Naive thymus-derived CD8-positive, alpha-beta T cell (primary cell): ENCODE measurements around the gene PLD1. TPM values are rescaled to one million over a fixed set of nuclear protein-coding genes. Genes with fewer than 3 reads are reported as not detected.

ENCODE experiments used
- ATAC-seq, 2 donors: fragments of 150-1000 bp; cut with Tn5 transposase in 1 of 2; sonication (Bioruptor Pico), chemical (Tn5 transposase) in 1 of 2; 1 replicate in 1 of 2; 2 replicates in 1 of 2; pipeline ENCODE4 v1.10.0; 2021; ENCODE audit warnings: mild to moderate bottlenecking in 2 of 2, moderate library complexity in 2 of 2
- POLR2A ChIA-PET: fragments of 350-600 bp; sonication (Branson Sonifier 250); formaldehyde crosslinking; loops from one replicate; lab custom pipeline; 2021; ENCODE audit warnings: antibody characterized with exemption; lab: Charles Lee
- DNase-seq, 10 donors: peaks; one replicate each; pipeline versions ENCODE4 v3.0.0 to v3.0.0-alpha.2; 2020 to 2022
- H3K27ac Mint-ChIP-seq, 10 donors: one replicate each; pipeline ENCODE4 v1.8.0; 2020 to 2022; ENCODE audit warnings: mild to moderate bottlenecking in 10 of 10, mixed read lengths in 10 of 10, moderate library complexity in 4 of 10, inconsistent platforms in 1 of 10
- H3K27me3 Mint-ChIP-seq, 5 donors: one replicate each; pipeline ENCODE4 v1.8.0; 2021 to 2022; ENCODE audit warnings: mixed read lengths in 5 of 5
- H3K36me3 Mint-ChIP-seq, 3 donors: one replicate each; pipeline ENCODE4 v1.8.0; 2020 to 2022; ENCODE audit warnings: mixed read lengths in 3 of 3, mild to moderate bottlenecking in 2 of 3, inconsistent platforms in 1 of 3
- H3K4me1 Mint-ChIP-seq, 4 donors: one replicate each; pipeline ENCODE4 v1.8.0; 2021 to 2022; ENCODE audit warnings: mixed read lengths in 4 of 4
- H3K4me3 Mint-ChIP-seq, 10 donors: one replicate each; pipeline ENCODE4 v1.8.0; 2020 to 2022; ENCODE audit warnings: mild to moderate bottlenecking in 10 of 10, mixed read lengths in 10 of 10, moderate library complexity in 6 of 10, inconsistent platforms in 1 of 10
- H3K9me3 Mint-ChIP-seq, 9 donors: one replicate each; pipeline ENCODE4 v1.8.0; 2020 to 2022; ENCODE audit warnings: mixed read lengths in 9 of 9, mild to moderate bottlenecking in 3 of 9, inconsistent platforms in 1 of 9, moderate library complexity in 1 of 9
- polyA plus RNA-seq, 3 donors: library from polyadenylated mRNA; unstranded; fragments of 300-500 nt; fragmentation: Illumina TruSeq; gene quantifications; one replicate each; pipeline ENCODE4 v1.2.3, GENCODE V29; 2021
- total RNA-seq, 8 experiments: library from RNA in 2 of 8; stranded (reverse) in 2 of 8; gene quantifications; one replicate each; pipeline ENCODE4 v1.2.3 and lab custom pipeline; 2021 to 2026

PLD1 gene
- total and polyA plus RNA-seq, 5 experiments from 2014 or later: 0.38 to 0.44 TPM; not detected in 3

GRCh38 chr3:171799501-171799900 is 10.8 kb downstream of the PLD1 start:
- POLR2A ChIA-PET: no interaction called here
- no peaks in the 10 kb centered on the region for H3K36me3 Mint-ChIP-seq
- no peaks in the 10 kb centered on the region for H3K9me3 Mint-ChIP-seq
- H3K4me3 Mint-ChIP-seq: no peak overlapping the region
- DNase-seq (no peak), ATAC-seq (no peak)
- H3K27ac Mint-ChIP-seq: no peak overlapping the region
- peaks cover 0 to 11% (median 0%) of the 10 kb centered on the region in 5 donors for H3K27me3 Mint-ChIP-seq
- no peaks in the 10 kb centered on the region for H3K4me1 Mint-ChIP-seq

- POLR2A ChIA-PET: interaction anchor here (0.7 kb wide), 1 partner anchor 31 kb away, joined by 3 read pairs; no protein-coding TSS in a partner anchor
- Mint-ChIP-seq H3K27me3 (peaks cover 0 to 4% (median 0%) of the 10 kb centered on the region in 5 donors), H3K4me1 (no peaks in the 10 kb centered on the region), H3K36me3 (no peaks in the 10 kb centered on the region), H3K27ac (no peak overlapping the region), H3K9me3 (no peaks in the 10 kb centered on the region), H3K4me3 (no peak overlapping the region)
- DNase-seq (no peak), ATAC-seq (no peak)
Measured at GRCh38 chr3:171797873-171798272, 12.4 kb downstream of the PLD1 start.

- no peaks in the 10 kb centered on the region for H3K9me3 Mint-ChIP-seq
- DNase-seq (no peak), ATAC-seq (no peak)
- POLR2A ChIA-PET: interaction anchor here (0.7 kb wide), 1 partner anchor 32 kb away, joined by 3 read pairs; no protein-coding TSS in a partner anchor
- no peak overlapping the region for H3K27ac Mint-ChIP-seq
- peaks cover 0 to 3% (median 0%) of the 10 kb centered on the region in 5 donors for H3K27me3 Mint-ChIP-seq
- H3K4me3 Mint-ChIP-seq: no peak overlapping the region
- H3K36me3 Mint-ChIP-seq: no peaks in the 10 kb centered on the region
- no peaks in the 10 kb centered on the region for H3K4me1 Mint-ChIP-seq
Measured at GRCh38 chr3:171797265-171797679, 13.0 kb downstream of the PLD1 start.

GRCh38 chr3:171796625-171797264 is 13.5 kb downstream of the PLD1 start:
- Mint-ChIP-seq H3K36me3 (no peaks in the 10 kb centered on the region), H3K4me3 (no peak overlapping the region), H3K27ac (no peak overlapping the region), H3K27me3 (peaks cover 0 to 6% (median 2%) of the 10 kb centered on the region in 5 donors), H3K9me3 (no peaks in the 10 kb centered on the region), H3K4me1 (no peaks in the 10 kb centered on the region)
- DNase-seq (no peak), ATAC-seq (no peak)
- POLR2A ChIA-PET: no interaction called here

- ATAC-seq (no peak), DNase-seq (no peak)
- no peaks in the 10 kb centered on the region for H3K9me3 Mint-ChIP-seq
- H3K4me3 Mint-ChIP-seq: no peak overlapping the region
- H3K27me3 Mint-ChIP-seq: peaks cover 0 to 10% (median 0%) of the 10 kb centered on the region in 5 donors
- H3K36me3 Mint-ChIP-seq: no peaks in the 10 kb centered on the region
- POLR2A ChIA-PET: no interaction called here
- no peak overlapping the region for H3K27ac Mint-ChIP-seq
- H3K4me1 Mint-ChIP-seq: no peaks in the 10 kb centered on the region
Measured at GRCh38 chr3:171792531-171792930, 17.8 kb downstream of the PLD1 start.

- POLR2A ChIA-PET: no interaction called here
Measured at GRCh38 chr3:171791692-171792076, 18.6 kb downstream of the PLD1 start.

GRCh38 chr3:171790898-171791691 is 19.2 kb downstream of the PLD1 start:
- Mint-ChIP-seq H3K27ac (no peak overlapping the region), H3K9me3 (no peaks in the 10 kb centered on the region), H3K36me3 (no peaks in the 10 kb centered on the region), H3K27me3 (peaks cover 0 to 10% (median 0%) of the 10 kb centered on the region in 5 donors), H3K4me3 (no peak overlapping the region), H3K4me1 (no peaks in the 10 kb centered on the region)
- DNase-seq (no peak), ATAC-seq (no peak)
- POLR2A ChIA-PET: no interaction called here

More at GRCh38 chr3:171791692-171792076, 18.6 kb downstream of the PLD1 start:
- DNase-seq: no peak
- no peak for ATAC-seq
- Mint-ChIP-seq H3K9me3 (no peaks in the 10 kb centered on the region), H3K36me3 (no peaks in the 10 kb centered on the region), H3K27ac (no peak overlapping the region), H3K4me1 (no peaks in the 10 kb centered on the region), H3K4me3 (no peak overlapping the region), H3K27me3 (peaks cover 0 to 10% (median 0%) of the 10 kb centered on the region in 5 donors)

GRCh38 chr3:171790574-171790897 is 19.7 kb downstream of the PLD1 start:
- POLR2A ChIA-PET: no interaction called here
- H3K27me3 Mint-ChIP-seq: peaks cover 0 to 10% (median 0%) of the 10 kb centered on the region in 5 donors
- H3K27ac Mint-ChIP-seq: no peak overlapping the region
- H3K4me1 Mint-ChIP-seq: no peaks in the 10 kb centered on the region
- no peaks in the 10 kb centered on the region for H3K36me3 Mint-ChIP-seq
- H3K9me3 Mint-ChIP-seq: no peaks in the 10 kb centered on the region
- ATAC-seq (no peak), DNase-seq (no peak)
- no peak overlapping the region for H3K4me3 Mint-ChIP-seq

- Mint-ChIP-seq H3K36me3 (no peaks in the 10 kb centered on the region), H3K27me3 (peaks cover 0 to 10% (median 0%) of the 10 kb centered on the region in 5 donors), H3K4me1 (no peaks in the 10 kb centered on the region), H3K9me3 (no peaks in the 10 kb centered on the region), H3K4me3 (no peak overlapping the region), H3K27ac (no peak overlapping the region)
- ATAC-seq: no peak
- POLR2A ChIA-PET: no interaction called here
- DNase-seq: no peak
Measured at GRCh38 chr3:171789759-171790505, 20.4 kb downstream of the PLD1 start.

GRCh38 chr3:171788546-171789351 is 21.5 kb downstream of the PLD1 start:
- Mint-ChIP-seq H3K27ac (no peak overlapping the region), H3K4me1 (no peaks in the 10 kb centered on the region), H3K36me3 (no peaks in the 10 kb centered on the region), H3K27me3 (peaks cover 0 to 14% (median 3%) of the 10 kb centered on the region in 5 donors), H3K9me3 (no peaks in the 10 kb centered on the region), H3K4me3 (no peak overlapping the region)
- no peak for DNase-seq
- POLR2A ChIA-PET: no interaction called here
- ATAC-seq: no peak

GRCh38 chr3:171786997-171787396 is 23.3 kb downstream of the PLD1 start:
- POLR2A ChIA-PET: no interaction called here
- no peaks in the 10 kb centered on the region for H3K9me3 Mint-ChIP-seq
- DNase-seq: no peak
- H3K36me3 Mint-ChIP-seq: no peaks in the 10 kb centered on the region
- ATAC-seq: no peak
- no peak overlapping the region for H3K27ac Mint-ChIP-seq
- no peaks in the 10 kb centered on the region for H3K4me1 Mint-ChIP-seq
- H3K4me3 Mint-ChIP-seq: no peak overlapping the region
- H3K27me3 Mint-ChIP-seq: peaks cover 0 to 10% (median 3%) of the 10 kb centered on the region in 5 donors

- no peak for ATAC-seq
- Mint-ChIP-seq H3K27ac (no peak overlapping the region), H3K4me1 (no peaks in the 10 kb centered on the region), H3K4me3 (no peak overlapping the region), H3K9me3 (no peaks in the 10 kb centered on the region), H3K27me3 (peaks cover 0 to 14% (median 4%) of the 10 kb centered on the region in 5 donors), H3K36me3 (no peaks in the 10 kb centered on the region)
- POLR2A ChIA-PET: no interaction called here
- DNase-seq: no peak
Measured at GRCh38 chr3:171784937-171785336, 25.3 kb downstream of the PLD1 start.
